Activated B cell treated with CpG ODN at 0.5 μM for 24 hours (primary cell): ENCODE results near the gene UBA3. TPM values are rescaled to one million over a fixed set of nuclear protein-coding genes. Genes with fewer than 3 reads are reported as not detected.

Experiments
- ATAC-seq: fragments of 200-7000 bp; cut with Tn5 transposase; one replicate; pipeline ENCODE4 v1.10.0; 2021; ENCODE audit warnings: low read depth, mild to moderate bottlenecking, moderate library complexity
- CTCF ChIA-PET: fragments of 350-600 bp; sonication (Branson Sonifier 250); formaldehyde crosslinking; loops from one replicate; lab custom pipeline; 2021; ENCODE audit warnings: antibody characterized with exemption; lab: Charles Lee
- POLR2A ChIA-PET: fragments of 350-600 bp; sonication (Branson Sonifier 250); formaldehyde crosslinking; loops from one replicate; lab custom pipeline; 2021; ENCODE audit warnings: antibody characterized with exemption; lab: Charles Lee
- DNase-seq: peaks from one replicate; pipeline ENCODE4 v3.0.0; 2022
- H3K27ac Mint-ChIP-seq: one replicate; pipeline ENCODE4 v1.8.0; 2020; ENCODE audit warnings: mixed read lengths
- H3K27me3 Mint-ChIP-seq: one replicate; pipeline ENCODE4 v1.8.0; 2021; ENCODE audit warnings: mixed read lengths
- H3K36me3 Mint-ChIP-seq: one replicate; pipeline ENCODE4 v1.8.0; 2021; ENCODE audit warnings: low read depth, mixed read lengths
- H3K4me1 Mint-ChIP-seq: one replicate; pipeline ENCODE4 v1.8.0; 2021; ENCODE audit warnings: mixed read lengths
- H3K4me3 Mint-ChIP-seq: one replicate; pipeline ENCODE4 v1.8.0; 2020; ENCODE audit warnings: mild to moderate bottlenecking, mixed read lengths
- H3K9me3 Mint-ChIP-seq: one replicate; pipeline ENCODE4 v1.8.0; 2020; ENCODE audit warnings: mixed read lengths
- CTCF ChIP-seq: fragments of 200-600 bp; IDR thresholded peaks from one replicate; pipeline ENCODE4 v1.8.0; 2022; ENCODE audit warnings: antibody characterized with exemption, mild to moderate bottlenecking
- intact Hi-C: fragments of 100-400 bp; cut with micrococcal nuclease; formaldehyde crosslinking; loops from one replicate; pipeline ENCODE4 v1.15.1; 2024
- total RNA-seq: library from RNA; stranded (reverse); gene quantifications from 2 replicates; pipeline ENCODE4 v1.2.3, GENCODE V29; 2022

Gene UBA3
- total RNA-seq, 1 donor from 2014 or later: 86.6 TPM

- Mint-ChIP-seq H3K4me3 (peak overlapping the region; percentile 16), H3K9me3 (no peaks in the 10 kb centered on the region), H3K36me3 (peaks cover 9% of the 10 kb centered on the region), H3K4me1 (peaks cover 9% of the 10 kb centered on the region), H3K27ac (no peak overlapping the region), H3K27me3 (no peaks in the 10 kb centered on the region)
- no peak for ATAC-seq
- intact Hi-C loops: no loop called here
- no peak for DNase-seq
- TF ChIP-seq CTCF: no peak
- ChIA-PET POLR2A (interaction anchor here (0.6 kb wide), 1 partner anchor 220 kb away, joined by 6 read pairs; no protein-coding TSS in a partner anchor), CTCF (no interaction called here)
Observed at GRCh38 chr3:69011096-69011730, 69.0 kb downstream of the UBA3 start.

GRCh38 chr3:69009559-69010410 is 70.4 kb downstream of the UBA3 start:
- Mint-ChIP-seq H3K4me3 (no peak overlapping the region), H3K27ac (no peak overlapping the region), H3K9me3 (no peaks in the 10 kb centered on the region), H3K36me3 (peaks cover 15% of the 10 kb centered on the region), H3K27me3 (no peaks in the 10 kb centered on the region), H3K4me1 (peaks cover 9% of the 10 kb centered on the region)
- ATAC-seq (no peak), DNase-seq (no peak)
- TF ChIP-seq CTCF: no peak
- intact Hi-C loops: no loop called here
- CTCF ChIA-PET: no interaction called here
- POLR2A ChIA-PET: no interaction called here

GRCh38 chr3:69008980-69009379 is 71.2 kb downstream of the UBA3 start:
- intact Hi-C loops: no loop called here
- Mint-ChIP-seq H3K27me3 (no peaks in the 10 kb centered on the region), H3K4me3 (no peak overlapping the region), H3K4me1 (peaks cover 5% of the 10 kb centered on the region), H3K9me3 (no peaks in the 10 kb centered on the region), H3K27ac (no peak overlapping the region), H3K36me3 (peaks cover 19% of the 10 kb centered on the region)
- ChIA-PET CTCF (no interaction called here), POLR2A (no interaction called here)
- ATAC-seq (no peak), DNase-seq (no peak)
- TF ChIP-seq CTCF: no peak

GRCh38 chr3:69005791-69006482 is 74.2 kb downstream of the UBA3 start:
- intact Hi-C loops: no loop called here
- DNase-seq: no peak
- no peak for TF ChIP-seq CTCF
- CTCF ChIA-PET: interaction anchor here (0.6 kb wide), 1 partner anchor 68 kb away, joined by 4 read pairs; no protein-coding TSS in a partner anchor
- H3K4me1 Mint-ChIP-seq: no peaks in the 10 kb centered on the region
- no peak overlapping the region for H3K27ac Mint-ChIP-seq
- peaks cover 32% of the 10 kb centered on the region for H3K36me3 Mint-ChIP-seq
- POLR2A ChIA-PET: no interaction called here
- H3K9me3 Mint-ChIP-seq: no peaks in the 10 kb centered on the region
- no peak for ATAC-seq
- H3K27me3 Mint-ChIP-seq: no peaks in the 10 kb centered on the region
- no peak overlapping the region for H3K4me3 Mint-ChIP-seq
